ENCODE measurements around the gene HS6ST2. TPM values are rescaled to one million over a fixed set of nuclear protein-coding genes. Genes with fewer than 3 reads are reported as not detected.
A peak's percentile ranks its signal among the peaks of the same experiment; 100 is the strongest.

The HS6ST2 gene
- total RNA-seq, 2 donors from 2014 or later = 0.08 to 0.19 TPM

DNA sequence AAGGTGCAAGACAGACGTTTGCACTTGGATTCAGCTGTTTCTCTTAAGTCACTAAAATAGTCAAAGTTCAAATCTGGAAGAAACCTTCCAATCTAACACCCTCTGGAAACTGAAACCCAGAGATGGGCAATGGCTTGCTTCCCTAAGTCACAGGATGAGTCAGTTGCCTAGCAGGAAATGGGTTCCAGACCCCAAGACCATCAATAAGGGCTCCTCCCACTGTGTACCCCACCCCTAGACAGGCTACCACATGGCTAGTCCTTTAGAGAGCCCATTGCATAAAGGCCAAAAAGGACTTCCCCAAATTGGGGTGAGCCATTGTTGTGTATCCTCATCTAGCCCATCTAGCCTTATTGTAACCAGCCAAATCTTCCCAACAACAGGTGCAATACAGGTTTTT is 216.2 kb downstream of the HS6ST2 start:
- Mint-ChIP-seq H3K4me3 (no peak overlapping the region), H3K4me1 (no peaks in the 10 kb centered on the region), H3K27me3 (peaks cover 3% of the 10 kb centered on the region), H3K36me3 (ENCODE audit: low read depth) (no peaks in the 10 kb centered on the region), H3K9me3 (no peaks in the 10 kb centered on the region), H3K27ac (no peak overlapping the region)
- no peak for ATAC-seq (replicated peaks)

DNA sequence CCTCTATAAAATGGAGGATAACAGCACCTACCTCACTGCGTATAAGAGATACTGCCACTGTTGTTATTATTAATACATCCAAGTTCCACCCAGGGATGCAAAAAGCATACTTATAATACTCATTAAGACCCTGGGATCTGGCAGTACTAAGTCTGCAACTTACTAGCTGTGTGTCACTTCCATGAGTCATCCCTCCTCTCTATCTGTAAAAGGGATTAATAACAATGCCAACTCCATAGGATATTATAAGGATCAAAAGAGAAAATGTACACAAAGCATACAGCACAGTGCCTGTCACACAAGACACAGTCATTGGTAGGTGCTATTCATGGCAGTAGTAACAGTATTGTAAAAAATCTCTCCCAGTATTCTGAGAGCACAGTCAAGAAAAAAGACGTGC is 216.7 kb downstream of the HS6ST2 start:
- H3K27ac Mint-ChIP-seq = no peak overlapping the region
- no peak for ATAC-seq (replicated peaks)
- no peaks in the 10 kb centered on the region for H3K4me1 Mint-ChIP-seq
- no peaks in the 10 kb centered on the region for H3K36me3 Mint-ChIP-seq (ENCODE audit: low read depth)
- H3K4me3 Mint-ChIP-seq = no peak overlapping the region
- H3K9me3 Mint-ChIP-seq = no peaks in the 10 kb centered on the region
- peaks cover 3% of the 10 kb centered on the region for H3K27me3 Mint-ChIP-seq

DNA sequence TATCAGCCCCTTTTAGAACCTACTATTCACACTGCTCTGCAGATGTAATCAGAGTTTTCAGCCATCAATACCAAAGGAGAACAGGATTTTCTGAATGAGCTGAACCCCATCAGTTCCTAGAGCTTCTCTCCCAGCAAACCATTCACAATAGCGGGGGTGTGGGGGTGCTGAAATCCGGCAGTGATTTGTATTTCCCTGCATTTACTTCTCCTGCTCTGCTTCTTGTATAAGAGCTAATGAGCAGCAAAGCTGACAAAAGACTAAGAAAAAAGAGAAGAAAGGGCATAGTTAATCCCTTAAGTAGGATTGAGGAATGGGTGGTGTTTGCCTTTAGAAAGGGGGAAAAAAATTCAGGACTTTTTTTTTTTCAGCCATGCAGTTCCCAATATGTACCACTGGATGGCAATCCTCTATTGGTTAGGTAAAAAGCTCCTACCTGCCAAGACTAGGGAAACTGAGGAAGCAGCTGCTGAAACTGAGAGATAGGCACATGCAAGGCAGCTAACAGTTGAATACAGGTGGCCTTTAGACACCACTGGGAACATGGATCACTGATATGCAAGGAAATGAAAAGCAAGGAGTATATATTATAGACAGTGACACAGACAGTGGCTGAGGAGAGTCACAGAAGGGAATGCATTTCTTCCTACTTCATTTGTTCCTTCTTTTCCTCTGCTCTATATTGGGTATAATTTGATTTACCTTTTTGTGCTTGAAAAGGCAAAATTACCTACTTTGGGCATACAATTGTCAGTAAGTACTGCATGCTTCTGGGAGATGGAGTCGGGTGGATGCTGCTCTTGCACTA is 217.9 kb downstream of the HS6ST2 start:
- Mint-ChIP-seq H3K27ac (no peak overlapping the region), H3K27me3 (peaks cover 3% of the 10 kb centered on the region), H3K36me3 (ENCODE audit: low read depth) (no peaks in the 10 kb centered on the region), H3K4me3 (no peak overlapping the region), H3K4me1 (no peaks in the 10 kb centered on the region), H3K9me3 (no peaks in the 10 kb centered on the region)
- no peak for ATAC-seq (replicated peaks)

DNA sequence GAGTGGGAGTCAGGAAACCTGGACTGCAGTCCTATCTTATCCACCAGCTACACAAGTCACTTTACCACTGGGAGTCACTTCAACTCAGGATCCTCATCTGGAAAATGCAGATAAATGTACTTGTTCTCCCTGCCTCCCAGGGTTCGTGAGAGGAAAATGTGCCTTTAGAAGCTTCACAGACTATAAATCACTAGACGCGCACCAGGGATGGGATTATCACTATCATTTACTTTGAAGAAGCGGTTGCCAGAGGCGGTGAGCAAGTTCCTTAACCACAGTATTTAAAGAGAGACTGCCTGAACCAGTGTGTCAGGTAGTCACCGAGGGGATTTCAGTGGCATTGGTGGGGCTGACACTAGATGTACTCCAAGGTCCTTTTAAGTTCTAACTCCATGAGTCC is 219.5 kb downstream of the HS6ST2 start:
- no peak overlapping the region for H3K4me3 Mint-ChIP-seq
- H3K4me1 Mint-ChIP-seq = no peaks in the 10 kb centered on the region
- no peak overlapping the region for H3K27ac Mint-ChIP-seq
- no peaks in the 10 kb centered on the region for H3K9me3 Mint-ChIP-seq
- ATAC-seq (replicated peaks) = no peak
- H3K36me3 Mint-ChIP-seq (ENCODE audit: low read depth) = no peaks in the 10 kb centered on the region
- peaks cover 3% of the 10 kb centered on the region for H3K27me3 Mint-ChIP-seq

GRCh38 chrX:132737743-132738142 is 220.7 kb downstream of the HS6ST2 start:
- H3K9me3 Mint-ChIP-seq = no peaks in the 10 kb centered on the region
- no peaks in the 10 kb centered on the region for H3K4me1 Mint-ChIP-seq
- H3K4me3 Mint-ChIP-seq = no peak overlapping the region
- H3K27me3 Mint-ChIP-seq = peaks cover 3% of the 10 kb centered on the region
- ATAC-seq (replicated peaks) = peak; percentile 93
- H3K27ac Mint-ChIP-seq = no peak overlapping the region
- H3K36me3 Mint-ChIP-seq (ENCODE audit: low read depth) = no peaks in the 10 kb centered on the region

- peak; percentile 56 for ATAC-seq (replicated peaks)
- Mint-ChIP-seq H3K9me3 (no peaks in the 10 kb centered on the region), H3K36me3 (ENCODE audit: low read depth) (no peaks in the 10 kb centered on the region), H3K4me1 (no peaks in the 10 kb centered on the region), H3K4me3 (no peak overlapping the region), H3K27me3 (no peaks in the 10 kb centered on the region), H3K27ac (no peak overlapping the region)
Measured at GRCh38 chrX:132732236-132732635, 226.2 kb downstream of the HS6ST2 start.

- Mint-ChIP-seq H3K27me3 (no peaks in the 10 kb centered on the region), H3K9me3 (no peaks in the 10 kb centered on the region), H3K27ac (no peak overlapping the region), H3K36me3 (ENCODE audit: low read depth) (no peaks in the 10 kb centered on the region), H3K4me3 (no peak overlapping the region), H3K4me1 (no peaks in the 10 kb centered on the region)
- no peak for ATAC-seq (replicated peaks)
Measured at GRCh38 chrX:132730726-132731125, 227.7 kb downstream of the HS6ST2 start.

DNA sequence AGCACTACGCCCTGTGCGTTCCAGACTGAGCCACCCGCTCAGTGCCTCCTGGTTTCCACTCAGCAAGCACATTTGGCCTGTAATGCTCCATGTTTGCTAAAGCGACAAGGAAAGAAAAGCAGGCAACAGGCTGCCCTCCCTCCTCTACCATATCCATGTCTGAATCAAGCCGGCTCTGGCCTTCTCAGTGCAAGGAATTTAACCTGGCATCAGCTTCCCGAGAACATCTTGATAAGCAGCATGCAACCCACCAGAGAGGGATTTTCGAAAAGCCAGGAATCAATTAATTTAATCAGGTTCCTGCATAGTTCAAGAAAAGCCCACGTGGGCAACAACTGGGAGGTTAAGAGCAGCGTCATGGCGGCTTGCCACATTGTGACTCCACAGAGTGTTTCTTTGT is 228.2 kb downstream of the HS6ST2 start:
- no peaks in the 10 kb centered on the region for H3K27me3 Mint-ChIP-seq
- H3K4me3 Mint-ChIP-seq = no peak overlapping the region
- H3K4me1 Mint-ChIP-seq = no peaks in the 10 kb centered on the region

DNA sequence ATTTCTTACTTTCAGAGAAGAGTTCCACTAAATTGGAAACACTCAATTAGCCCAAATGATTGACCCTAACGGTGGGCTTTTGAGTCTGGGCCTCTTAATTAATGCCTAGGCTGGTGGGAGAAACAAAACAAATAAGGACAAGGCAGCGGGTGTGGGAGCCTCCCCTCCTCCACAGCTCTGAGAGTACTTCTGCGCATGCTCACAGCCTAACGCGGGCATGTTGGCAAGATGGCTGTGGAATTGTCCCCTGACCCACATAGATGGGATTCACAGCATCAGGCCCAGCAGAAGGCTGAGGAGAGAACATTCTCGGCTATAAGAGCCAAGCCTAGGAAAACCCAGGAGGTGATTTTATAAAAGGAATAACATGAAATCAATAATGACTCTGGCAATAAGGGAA is 230.1 kb downstream of the HS6ST2 start:
- no peaks in the 10 kb centered on the region for H3K4me1 Mint-ChIP-seq
- no peak for ATAC-seq (replicated peaks)
- no peak overlapping the region for H3K27ac Mint-ChIP-seq
- no peak overlapping the region for H3K4me3 Mint-ChIP-seq
- no peaks in the 10 kb centered on the region for H3K36me3 Mint-ChIP-seq (ENCODE audit: low read depth)
- no peaks in the 10 kb centered on the region for H3K9me3 Mint-ChIP-seq
- no peaks in the 10 kb centered on the region for H3K27me3 Mint-ChIP-seq

More for the DNA sequence above, 228.2 kb downstream of the HS6ST2 start:
- no peak for ATAC-seq (replicated peaks)
- H3K36me3 Mint-ChIP-seq (ENCODE audit: low read depth) = no peaks in the 10 kb centered on the region
- no peak overlapping the region for H3K27ac Mint-ChIP-seq
- H3K9me3 Mint-ChIP-seq = no peaks in the 10 kb centered on the region

GRCh38 chrX:132718431-132718958 is 239.9 kb downstream of the HS6ST2 start:
- Mint-ChIP-seq H3K36me3 (ENCODE audit: low read depth) (no peaks in the 10 kb centered on the region), H3K9me3 (no peaks in the 10 kb centered on the region), H3K4me3 (no peak overlapping the region), H3K4me1 (no peaks in the 10 kb centered on the region), H3K27me3 (peaks cover 8% of the 10 kb centered on the region), H3K27ac (no peak overlapping the region)
- no peak for ATAC-seq (replicated peaks)

DNA sequence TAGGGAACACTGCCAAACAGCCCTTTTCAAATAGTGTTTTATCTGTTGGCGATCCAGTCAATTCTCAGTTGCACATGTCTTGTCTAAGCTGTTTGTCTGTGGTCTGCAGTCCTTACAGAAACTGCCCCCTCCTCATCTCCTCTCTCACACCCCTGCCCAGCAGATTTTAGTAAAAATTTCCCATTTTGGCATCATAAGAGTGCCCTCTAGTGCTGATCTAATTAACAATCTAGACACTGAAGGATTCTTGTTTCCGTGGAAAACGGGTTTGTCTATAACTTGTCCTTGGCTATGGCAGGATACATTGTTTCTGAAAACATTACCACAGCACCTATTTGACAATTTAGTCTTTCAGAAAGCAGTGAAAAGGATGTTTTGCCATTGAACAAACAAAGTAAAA is 242.4 kb downstream of the HS6ST2 start:
- H3K27me3 Mint-ChIP-seq = peaks cover 8% of the 10 kb centered on the region
- no peaks in the 10 kb centered on the region for H3K36me3 Mint-ChIP-seq (ENCODE audit: low read depth)
- no peaks in the 10 kb centered on the region for H3K9me3 Mint-ChIP-seq
- H3K4me3 Mint-ChIP-seq = no peak overlapping the region
- no peak overlapping the region for H3K27ac Mint-ChIP-seq
- no peaks in the 10 kb centered on the region for H3K4me1 Mint-ChIP-seq
- no peak for ATAC-seq (replicated peaks)

GRCh38 chrX:132714913-132715312 is 243.5 kb downstream of the HS6ST2 start:
- Mint-ChIP-seq H3K27ac (no peak overlapping the region), H3K4me1 (no peaks in the 10 kb centered on the region), H3K36me3 (ENCODE audit: low read depth) (no peaks in the 10 kb centered on the region), H3K27me3 (peaks cover 4% of the 10 kb centered on the region), H3K9me3 (no peaks in the 10 kb centered on the region), H3K4me3 (no peak overlapping the region)
- no peak for ATAC-seq (replicated peaks)

- no peak for ATAC-seq (replicated peaks)
- peaks cover 4% of the 10 kb centered on the region for H3K27me3 Mint-ChIP-seq
- H3K4me3 Mint-ChIP-seq = no peak overlapping the region
- no peaks in the 10 kb centered on the region for H3K4me1 Mint-ChIP-seq
- no peak overlapping the region for H3K27ac Mint-ChIP-seq
- H3K9me3 Mint-ChIP-seq = no peaks in the 10 kb centered on the region
- H3K36me3 Mint-ChIP-seq (ENCODE audit: low read depth) = no peaks in the 10 kb centered on the region
Measured at GRCh38 chrX:132712350-132712749, 246.1 kb downstream of the HS6ST2 start.

GRCh38 chrX:132710656-132711155 is 247.7 kb downstream of the HS6ST2 start:
- Mint-ChIP-seq H3K27ac (no peak overlapping the region), H3K4me1 (no peaks in the 10 kb centered on the region), H3K36me3 (ENCODE audit: low read depth) (no peaks in the 10 kb centered on the region), H3K27me3 (peaks cover 4% of the 10 kb centered on the region), H3K4me3 (no peak overlapping the region), H3K9me3 (no peaks in the 10 kb centered on the region)
- ATAC-seq (replicated peaks) = no peak

- H3K27ac Mint-ChIP-seq = no peak overlapping the region
- no peaks in the 10 kb centered on the region for H3K9me3 Mint-ChIP-seq
- H3K4me1 Mint-ChIP-seq = no peaks in the 10 kb centered on the region
- ATAC-seq (replicated peaks) = no peak
- H3K36me3 Mint-ChIP-seq (ENCODE audit: low read depth) = no peaks in the 10 kb centered on the region
- peaks cover 5% of the 10 kb centered on the region for H3K27me3 Mint-ChIP-seq
- no peak overlapping the region for H3K4me3 Mint-ChIP-seq
Measured at GRCh38 chrX:132708529-132708928, 249.9 kb downstream of the HS6ST2 start.

All from activated T-helper 17 cell treated with anti-CD3 and anti-CD28 coated beads, Interleukin-2, amount 50 U/mL, for 72 hours (primary cell).